SIG-M5 (cell line): Measurements from ENCODE around the gene CCDC6.
"Not testable (repeated sequence)": the region's sequence is repeated elsewhere in the genome, so short reads cannot be mapped to it uniquely, and the experiment has no call there.

Experiments used
- DNase-seq: peaks from one replicate; lab custom pipeline; 2025; lab: John Stamatoyannopoulos, UW

Gene CCDC6

DNA sequence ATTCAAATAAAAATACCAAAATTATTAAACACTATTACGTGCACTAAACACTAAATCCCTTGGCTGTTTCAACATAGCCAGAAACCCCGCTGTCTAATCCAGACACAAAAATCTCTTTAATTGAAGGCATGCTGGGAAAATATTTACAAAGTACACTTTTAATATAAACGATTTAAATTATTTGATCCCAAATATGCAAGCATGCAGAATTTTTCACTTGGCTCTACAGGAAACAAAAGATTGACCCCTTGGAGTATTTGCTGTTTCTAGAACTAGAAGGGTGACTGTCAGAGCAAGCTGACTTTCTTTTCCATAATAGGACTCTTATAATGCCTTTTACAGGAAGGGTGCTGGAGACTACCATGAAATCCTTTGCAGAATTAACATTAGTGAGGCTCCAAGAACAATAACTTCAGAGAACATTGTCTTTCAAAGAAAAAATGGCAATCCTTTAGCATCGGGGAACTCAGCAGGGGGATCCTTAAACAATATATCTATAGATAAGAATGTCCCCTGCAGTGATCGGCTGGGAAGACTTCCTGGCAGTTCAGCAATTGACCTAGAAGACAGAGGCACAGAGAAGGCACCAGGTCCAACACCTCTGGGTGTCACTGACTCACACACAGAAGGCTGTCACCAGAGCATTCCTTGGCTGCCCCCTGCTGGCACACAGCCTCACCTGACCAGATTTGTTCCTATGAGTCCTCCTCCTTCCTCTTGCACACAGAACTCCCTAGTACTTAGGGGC, 97.3 kb downstream of the CCDC6 start:
- DNase-seq: no peak

DNA sequence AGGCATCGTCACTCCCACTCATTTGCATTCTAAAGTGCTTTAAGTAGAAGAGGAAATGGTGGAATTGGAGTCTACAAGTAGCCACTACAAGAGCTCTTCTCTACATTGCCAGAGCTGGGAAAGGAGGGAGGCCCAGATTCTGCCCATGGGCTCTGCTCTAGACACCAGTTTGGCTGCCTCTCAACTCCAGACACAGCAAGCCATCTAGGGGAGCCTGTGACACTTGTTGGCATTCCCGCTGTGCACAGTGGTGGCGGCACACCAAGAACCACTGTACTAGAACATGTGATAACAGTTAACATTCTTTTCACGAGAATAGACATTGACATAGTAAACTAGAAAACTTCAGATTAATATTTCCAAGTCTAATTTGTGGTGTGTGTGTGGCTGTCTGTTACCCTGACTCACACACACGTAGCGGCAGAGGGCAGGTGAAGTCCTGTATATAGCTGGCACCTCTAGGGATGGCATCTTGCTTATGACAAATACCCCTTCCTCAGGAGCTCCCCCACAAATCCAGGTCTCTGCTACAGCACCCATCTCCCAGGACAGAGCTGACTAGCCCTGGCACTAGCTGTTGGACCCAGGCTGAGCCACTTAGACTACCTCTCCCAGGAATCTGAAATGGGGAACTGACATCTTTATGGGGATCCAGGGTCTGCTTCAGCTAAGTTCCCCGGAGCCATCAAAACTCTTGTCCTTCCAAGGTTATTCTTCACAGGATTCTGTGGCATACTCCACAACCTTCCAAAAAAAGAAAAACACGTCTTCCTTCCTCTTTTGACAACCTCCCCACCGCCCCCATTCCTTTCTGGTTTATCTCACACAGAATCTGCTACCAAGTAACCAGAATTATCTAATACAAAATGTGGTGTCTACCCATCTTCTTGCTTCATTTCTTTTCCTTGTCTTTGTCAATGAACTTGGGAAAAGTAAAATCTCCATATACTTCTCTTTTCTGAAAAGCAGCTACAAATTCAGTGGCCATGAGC, 98.4 kb downstream of the CCDC6 start:
- no peak for DNase-seq

DNA sequence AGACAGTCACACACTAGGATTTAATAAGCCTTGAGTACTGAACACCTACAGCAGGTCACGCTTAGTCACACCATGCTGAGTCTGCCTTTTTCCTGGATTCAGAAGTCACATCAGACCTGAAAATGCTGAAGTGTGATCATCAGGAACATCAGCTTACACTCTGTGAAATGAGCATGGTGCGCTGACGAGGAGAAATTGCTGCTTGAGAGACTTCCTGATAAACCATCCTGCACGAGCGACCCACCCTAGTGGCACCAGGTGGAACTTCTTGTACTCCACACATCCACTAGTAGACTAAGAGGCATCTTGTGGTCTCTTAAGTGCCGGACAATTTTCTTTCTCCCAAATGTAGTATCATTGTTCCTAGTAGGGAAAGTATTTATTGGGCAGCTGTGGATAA, 101.3 kb downstream of the CCDC6 start:
- DNase-seq: no peak

DNA sequence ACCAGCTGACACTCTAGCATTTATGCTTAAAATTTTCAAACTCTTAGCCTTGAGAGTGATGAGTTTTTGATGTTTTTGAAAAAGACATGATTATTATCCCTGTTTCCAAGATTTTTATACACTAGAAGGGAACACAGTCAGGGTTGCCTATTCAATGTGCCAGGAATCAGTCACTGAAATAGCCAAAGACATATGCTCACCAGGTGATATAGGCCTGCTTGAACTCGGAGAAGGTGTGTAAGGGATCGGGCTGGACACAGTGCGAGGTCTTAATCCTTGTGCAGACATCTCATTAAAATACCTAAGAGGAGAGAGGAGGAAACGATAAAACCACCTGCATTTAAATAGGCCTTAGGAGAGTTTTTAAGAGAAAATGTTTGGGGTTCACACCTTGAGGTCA, 102.1 kb downstream of the CCDC6 start:
- DNase-seq: no peak

DNA sequence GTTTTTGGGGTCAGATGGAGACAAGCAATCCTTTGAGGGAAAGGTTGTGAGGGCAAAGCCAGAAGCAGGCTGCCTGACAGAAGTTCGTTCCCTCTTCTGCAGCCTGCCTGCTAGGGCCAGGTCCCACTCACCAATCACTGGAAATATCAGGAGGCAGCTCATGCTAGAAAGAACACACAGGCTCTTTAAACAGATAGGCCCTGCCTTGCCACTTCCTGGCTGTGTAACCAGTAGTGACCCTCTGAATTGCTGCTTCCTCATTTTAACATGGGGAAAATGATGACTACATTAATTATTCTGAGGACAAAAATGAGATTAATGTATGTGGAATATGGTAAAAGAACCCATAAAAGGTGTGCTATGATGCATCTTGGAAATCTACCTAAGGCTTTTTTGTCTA, 102.6 kb downstream of the CCDC6 start:
- no peak for DNase-seq

DNA sequence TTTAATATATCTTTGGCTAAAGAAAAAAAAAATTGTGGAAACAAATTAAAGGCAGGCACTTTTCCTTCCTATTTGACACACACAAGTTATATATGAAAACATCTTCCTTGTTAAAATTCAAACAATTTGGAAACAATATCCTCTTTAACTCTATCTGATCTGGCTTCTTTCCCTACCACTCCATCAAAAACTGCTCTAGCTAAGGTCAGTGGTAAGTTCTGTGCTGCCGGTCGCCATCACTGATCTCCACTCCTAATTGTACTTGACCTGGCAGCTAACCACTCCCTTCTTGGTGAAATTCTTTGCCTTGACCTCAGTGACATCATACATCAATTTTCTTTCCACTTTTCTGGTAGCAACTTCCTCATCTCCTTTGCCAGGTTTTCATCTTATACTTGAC, 105.2 kb downstream of the CCDC6 start:
- DNase-seq: no peak

DNA sequence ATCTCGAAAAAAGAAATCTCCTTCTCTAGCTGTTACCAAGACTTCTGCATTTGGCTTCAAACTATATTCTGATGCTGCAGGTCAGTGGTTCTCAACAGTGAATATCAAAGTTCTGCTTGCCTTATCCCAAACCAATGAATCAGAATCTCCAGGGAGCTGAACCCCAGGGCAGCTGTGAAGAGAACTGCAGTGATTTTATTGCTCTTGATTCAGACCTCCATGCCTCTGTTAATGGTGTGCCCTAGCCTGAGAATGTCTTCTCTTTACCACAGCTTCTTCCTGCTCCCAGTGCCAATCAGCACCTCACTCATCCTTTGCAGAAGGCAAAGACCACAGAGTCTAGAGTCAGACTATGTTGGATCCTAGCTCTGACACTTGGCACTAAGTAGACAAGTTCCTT, 106.9 kb downstream of the CCDC6 start:
- DNase-seq: no peak

DNA sequence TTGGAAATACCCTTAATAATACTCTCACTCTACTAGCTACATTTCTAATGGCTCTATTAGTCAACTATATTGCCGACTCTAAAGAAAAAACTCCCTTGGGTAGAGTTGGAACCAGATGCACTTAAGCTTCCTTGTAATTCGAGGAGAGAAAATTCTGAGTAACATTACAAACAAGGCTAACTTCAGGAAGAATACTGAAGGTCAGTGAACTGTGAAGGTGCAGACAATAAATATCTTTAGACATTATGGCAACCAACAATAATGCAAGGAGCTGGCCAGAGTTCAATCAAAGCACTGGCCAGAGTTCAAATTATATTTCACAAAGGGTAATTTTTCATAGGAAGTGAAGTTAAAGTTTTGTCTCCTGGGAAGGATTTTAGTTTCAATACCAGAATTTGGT, 112.4 kb downstream of the CCDC6 start:
- no peak for DNase-seq

DNA sequence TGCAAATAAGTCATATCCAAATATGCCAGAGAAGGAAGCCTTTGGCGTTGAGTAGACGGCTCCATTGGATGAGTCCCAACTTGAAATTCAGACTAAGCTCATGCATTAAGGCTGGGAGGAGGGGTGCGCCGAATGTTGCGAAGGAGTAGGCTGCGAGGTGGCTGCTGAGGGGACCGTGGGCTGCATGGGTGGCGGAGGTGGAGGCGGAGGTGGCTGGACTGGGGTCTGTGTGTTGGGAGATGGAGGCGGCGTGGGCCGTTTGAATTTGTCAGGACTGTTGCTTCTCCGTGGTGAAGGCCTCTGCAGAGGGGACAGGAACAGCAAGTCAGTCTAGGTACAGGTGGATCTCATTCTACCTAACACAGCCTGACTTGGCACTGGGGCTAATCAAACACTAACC, 113.5 kb downstream of the CCDC6 start:
- DNase-seq: no peak

DNA sequence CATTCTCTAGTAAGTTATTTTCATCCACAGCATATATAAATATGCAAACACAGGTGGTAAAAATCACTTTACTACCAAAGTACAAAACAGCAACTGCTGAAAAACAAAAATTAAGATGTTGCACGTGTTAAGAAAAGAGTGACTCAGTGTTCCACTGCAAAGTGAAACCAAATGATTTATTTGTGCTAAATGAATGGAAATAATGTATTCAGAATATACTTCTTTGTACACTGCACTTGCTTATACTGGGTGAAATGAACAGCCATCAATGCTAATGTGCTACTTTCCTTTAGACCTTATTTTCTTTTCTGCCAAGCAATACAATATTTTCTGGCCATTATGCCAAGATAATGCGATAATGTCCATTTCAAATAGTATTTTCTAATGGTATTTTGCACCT, 114.8 kb downstream of the CCDC6 start:
- DNase-seq: no peak

DNA sequence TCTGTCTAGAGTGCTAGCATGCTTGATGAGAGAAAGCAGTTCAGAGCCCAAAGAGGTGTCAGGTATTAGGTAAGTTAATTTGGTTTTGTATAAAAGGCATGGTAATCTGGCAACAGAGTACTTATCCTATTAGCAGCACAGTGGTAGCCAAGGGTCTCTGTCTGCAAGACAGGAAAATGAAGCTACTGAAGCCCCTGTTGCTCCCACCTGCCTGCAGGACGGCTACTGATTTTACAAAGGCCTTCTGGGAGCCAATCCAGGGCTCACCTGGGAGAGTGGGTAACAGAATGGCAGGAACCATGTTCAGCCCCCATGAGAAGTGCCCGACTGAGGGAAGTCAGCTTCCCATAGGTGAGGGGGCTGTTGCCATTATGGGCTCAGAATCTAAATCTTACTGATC, 116.3 kb downstream of the CCDC6 start:
- DNase-seq: not testable (repeated sequence)

DNA sequence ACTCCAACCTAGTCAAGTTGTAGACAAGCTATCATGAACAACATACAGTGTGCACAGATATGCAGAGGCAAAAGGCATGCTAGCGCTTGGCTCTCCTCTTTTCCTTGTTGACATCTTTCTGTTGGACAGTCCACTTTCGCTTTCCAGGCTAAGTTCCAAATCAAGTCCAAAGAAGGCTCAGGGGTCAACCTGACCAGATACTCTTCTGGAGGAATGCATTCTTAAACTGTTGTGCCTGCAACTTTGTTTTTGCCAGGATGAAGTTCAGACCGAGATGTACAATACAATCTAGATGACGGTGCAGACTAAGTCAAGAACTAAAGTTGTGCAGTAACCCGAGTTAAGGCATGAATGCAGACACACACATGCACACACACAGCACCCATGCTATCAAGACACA, 117.4 kb downstream of the CCDC6 start:
- not testable (repeated sequence) for DNase-seq

DNA sequence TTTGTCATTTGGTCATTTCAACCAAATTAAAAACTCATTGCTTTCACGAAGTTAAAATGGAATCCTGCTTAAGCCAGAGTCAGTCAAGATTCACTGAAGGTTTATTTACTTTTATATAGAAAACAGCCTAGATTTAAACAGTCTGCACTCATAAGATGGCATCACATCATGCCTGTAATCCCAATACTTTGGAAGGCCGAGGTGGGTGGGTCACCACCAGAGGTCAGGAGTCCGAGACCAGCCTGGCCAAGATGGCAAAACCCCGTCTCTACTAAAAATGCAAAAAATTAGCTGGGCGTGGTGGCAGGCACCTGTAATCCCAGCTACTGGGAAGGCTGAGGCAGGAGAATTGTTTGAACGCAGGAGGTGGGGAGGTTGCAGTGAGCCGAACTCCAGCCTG, 119.3 kb downstream of the CCDC6 start:
- DNase-seq: not testable (repeated sequence)

DNA sequence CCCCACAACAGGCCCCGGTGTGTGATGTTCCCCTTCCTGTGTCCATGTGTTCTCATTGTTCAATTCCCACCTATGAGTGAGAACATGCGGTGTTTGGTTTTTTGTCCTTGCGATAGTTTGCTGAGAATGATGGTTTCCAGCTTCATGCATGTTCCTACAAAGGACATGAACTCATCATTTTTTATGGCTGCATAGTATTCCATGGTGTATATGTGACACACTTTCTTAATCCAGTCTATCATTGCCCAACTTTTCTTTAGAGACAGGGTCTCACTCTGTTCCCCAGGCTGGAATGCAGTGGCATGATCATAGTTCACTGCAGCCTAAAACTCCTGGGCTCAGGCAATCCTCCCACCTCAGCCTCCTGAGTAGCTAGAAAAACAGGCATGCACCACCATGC, 120.9 kb downstream of the CCDC6 start:
- DNase-seq: not testable (repeated sequence)

DNA sequence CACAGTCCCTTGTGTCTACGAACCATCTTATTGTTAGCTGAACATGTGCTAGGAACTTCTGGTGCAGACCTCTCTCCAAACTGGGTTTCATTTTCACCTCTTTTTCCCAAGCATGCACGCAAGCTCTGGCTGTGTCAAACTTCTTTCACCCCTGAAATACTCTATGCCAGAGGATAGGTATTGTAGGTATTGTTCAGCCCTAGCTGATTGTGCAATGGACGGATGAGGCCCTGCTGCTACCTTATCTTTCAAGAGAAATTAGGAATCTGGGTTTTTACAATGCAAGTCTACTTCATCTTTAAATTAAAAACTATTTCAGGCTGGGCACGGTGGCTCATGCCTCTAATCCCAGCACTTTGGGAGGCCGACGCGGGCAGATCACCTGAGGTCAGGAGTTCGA, 124.8 kb downstream of the CCDC6 start:
- no peak for DNase-seq

DNA sequence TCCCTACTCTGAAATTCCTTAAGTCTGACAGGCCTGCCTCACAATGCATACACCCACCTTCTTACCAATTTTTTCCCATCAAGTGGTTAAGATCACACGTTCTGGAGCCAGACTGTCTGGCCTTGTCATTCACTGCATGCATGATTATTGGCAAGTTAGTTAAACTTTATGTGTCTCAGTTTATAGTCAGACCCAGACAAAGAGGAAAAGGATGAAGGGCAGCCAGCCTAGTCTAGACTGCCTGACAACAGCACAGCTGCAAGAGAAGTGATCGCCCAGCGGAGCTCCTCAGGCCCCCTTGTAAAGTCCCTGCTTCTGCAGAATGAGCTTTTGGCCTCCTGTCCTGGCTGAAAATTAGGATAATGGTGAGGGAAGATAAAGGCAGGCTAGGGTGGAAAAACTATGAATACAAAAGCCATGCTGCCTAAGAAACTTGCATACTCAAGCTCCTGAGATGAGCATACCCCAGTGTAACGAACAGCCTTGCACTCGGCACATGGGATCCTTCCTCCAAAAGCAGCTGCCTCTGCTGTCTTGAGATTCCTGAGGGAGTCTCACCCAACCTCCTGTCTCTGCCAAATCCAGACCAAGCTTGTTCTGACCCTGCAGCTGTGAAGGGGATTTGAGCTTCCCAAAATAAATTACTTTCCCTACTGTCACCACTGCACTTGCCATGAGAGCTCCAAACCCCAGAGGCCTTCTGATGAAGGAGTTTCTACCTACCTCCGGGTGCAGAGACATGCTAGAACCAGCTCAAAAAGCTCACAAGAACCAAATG, 126.4 kb downstream of the CCDC6 start:
- DNase-seq: no peak

DNA sequence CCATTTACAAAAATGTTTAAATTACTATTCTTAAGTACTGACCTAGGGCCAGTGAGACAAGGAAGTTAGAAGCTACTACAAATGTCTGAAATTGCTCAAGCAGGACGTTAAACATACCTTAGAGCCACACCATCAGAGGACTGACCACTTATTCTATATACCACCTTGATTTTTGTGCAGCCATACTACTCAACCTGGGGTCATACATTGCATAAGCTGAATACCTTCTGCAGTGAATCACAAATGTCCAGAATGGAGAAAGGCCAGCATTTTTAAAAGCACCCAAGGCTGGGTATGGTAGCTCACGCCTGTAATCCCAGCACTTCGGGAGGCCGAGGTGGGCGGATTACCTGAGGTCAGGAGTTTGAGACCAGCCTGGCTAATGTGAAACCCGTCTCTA, 131.9 kb downstream of the CCDC6 start:
- no peak for DNase-seq

DNA sequence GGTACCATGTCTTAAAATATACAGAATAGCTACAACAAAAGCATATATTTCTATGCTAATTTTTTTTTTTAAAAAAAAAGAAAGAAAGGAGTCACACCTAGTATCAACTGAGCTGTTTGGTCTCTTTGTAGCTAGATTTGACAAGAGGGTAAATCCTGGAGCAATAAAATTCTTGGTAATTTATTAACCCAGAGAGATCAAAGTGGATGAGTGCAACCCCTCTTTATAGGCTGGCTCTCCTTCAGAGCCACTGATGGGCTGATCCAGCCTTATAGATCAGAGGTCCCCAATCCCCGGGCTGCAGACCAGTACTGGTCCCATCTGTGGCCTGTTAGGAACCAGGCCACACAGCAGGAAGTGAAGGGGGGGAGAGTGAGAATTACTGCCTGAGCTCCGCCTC, 133.3 kb downstream of the CCDC6 start:
- DNase-seq: no peak

DNA sequence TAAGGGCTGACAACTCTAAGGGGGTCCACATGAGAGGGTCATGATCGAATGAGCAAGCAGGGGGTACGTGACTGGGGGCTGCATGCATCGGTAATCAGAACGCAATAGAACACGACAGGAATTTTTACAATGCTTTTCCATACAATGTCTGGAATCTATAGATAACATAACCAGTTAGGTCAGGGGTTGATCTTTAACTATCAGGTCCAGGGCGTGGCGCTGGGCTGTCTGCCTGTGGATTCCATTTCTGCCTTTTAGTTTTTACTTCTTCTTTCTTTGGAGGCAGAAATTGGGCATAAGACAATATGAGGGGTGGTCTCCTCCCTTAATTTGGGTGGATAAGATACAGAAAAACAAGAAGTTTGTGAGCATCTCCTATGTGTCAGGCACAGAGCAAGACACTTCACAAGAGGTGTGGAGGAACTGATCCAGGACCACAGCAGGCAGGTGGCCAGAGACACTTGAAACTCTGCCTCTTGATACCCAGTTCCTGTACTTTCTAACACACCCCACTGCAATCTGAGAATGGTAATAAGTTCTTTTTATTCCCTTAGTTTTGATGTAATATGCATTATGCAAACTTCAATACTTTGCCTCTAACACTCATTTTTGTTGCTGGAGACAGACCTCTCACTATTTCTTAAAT, 135.1 kb downstream of the CCDC6 start:
- no peak for DNase-seq

DNA sequence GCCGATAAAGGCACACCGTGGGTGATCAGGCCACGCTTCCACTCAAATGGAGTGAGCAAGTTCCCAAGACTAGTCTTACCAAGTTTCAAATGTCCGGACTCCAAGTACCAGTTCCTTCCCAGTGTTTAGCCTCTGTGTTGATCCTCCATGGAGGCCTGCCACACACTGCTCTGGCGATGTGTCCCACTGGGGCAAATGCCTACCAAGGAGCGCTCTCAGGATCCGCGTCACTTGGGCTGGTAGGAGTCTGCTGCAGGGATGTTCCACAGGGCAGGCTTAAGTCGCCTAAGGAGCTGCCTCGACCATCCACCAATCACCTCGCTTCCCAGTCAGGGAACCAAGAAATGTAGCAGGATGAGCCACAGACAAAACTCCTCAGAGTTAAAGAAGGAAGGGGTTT, 135.7 kb downstream of the CCDC6 start:
- DNase-seq: no peak

DNA sequence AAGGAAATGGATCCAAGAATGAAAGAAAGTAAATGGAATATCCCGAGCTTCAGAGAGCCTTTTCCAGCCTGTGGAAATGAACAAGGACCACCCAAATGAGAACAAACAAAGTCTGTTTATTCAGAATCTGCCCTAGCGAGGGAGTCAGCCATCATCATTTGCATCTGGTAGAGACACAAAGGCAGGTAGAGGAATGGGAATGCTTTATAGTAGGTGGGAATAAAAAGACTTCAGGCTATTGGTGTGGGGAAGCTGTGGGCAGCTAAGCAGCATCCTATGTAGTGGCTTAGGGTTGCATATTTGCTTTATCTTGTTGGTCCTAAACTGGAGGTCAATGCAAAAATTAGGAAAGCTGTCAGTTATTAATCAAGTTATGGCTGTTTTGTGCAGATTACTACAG, 143.9 kb downstream of the CCDC6 start:
- DNase-seq: no peak

DNA sequence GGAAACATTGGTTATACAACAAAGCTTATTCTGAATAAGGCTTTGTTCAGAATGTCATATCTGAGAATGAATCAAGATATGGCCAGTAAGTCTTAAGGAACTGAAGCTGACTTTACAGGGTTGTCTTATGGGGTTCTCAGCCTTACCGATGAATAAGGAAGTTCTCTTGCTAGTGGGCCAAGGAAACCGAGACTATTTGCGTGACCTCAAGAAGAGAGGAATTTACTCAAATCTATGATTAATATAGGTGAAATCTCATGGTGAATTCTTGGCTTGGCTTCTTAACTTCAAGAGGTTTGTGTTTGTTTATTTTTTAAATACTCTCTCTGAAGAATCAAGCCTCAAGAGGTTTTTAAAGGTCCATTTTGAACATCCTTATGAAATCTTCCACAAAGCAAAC, 148.4 kb downstream of the CCDC6 start:
- DNase-seq: no peak
